Measurements from ENCODE around the gene DRGX.

Gene DRGX

GRCh38 chr10:49393757-49394156 lies 2.1 kb downstream of the DRGX start:
- peaks cover 65% of the 10 kb centered on the region for H3K27me3 ChIP-seq
- no peak for TF ChIP-seq CTCF (IDR thresholded peaks at IDR 0.05)
- no peak overlapping the region for H3K4me3 ChIP-seq (ENCODE audit: low read depth in 1 of 2, low read length in 1 of 2)

GRCh38 chr10:49393301-49393700 lies 2.6 kb downstream of the DRGX start:
- peaks cover 12 to 53% of the 10 kb centered on the region in 2 experiments for H3K4me1 ChIP-seq (ENCODE audit: control insufficient read depth in 1 of 2, insufficient read depth in 1 of 2, low read depth in 1 of 2, low read length in 1 of 2)
- no peaks in the 10 kb centered on the region for H3K36me3 ChIP-seq
- no peaks in the 10 kb centered on the region for H3K9me3 ChIP-seq
- TF ChIP-seq CTCF (IDR thresholded peaks at IDR 0.05) = no peak
- no peak overlapping the region for H3K4me3 ChIP-seq (ENCODE audit: low read depth in 1 of 2, low read length in 1 of 2)
- H3K27me3 ChIP-seq = peaks cover 60% of the 10 kb centered on the region
- H3K27ac ChIP-seq = no peak overlapping the region

More at GRCh38 chr10:49393757-49394156, 2.1 kb downstream of the DRGX start:
- Histone ChIP-seq H3K9me3 (no peaks in the 10 kb centered on the region), H3K27ac (no peak overlapping the region), H3K36me3 (no peaks in the 10 kb centered on the region), H3K4me1 (ENCODE audit: control insufficient read depth in 1 of 2, insufficient read depth in 1 of 2, low read depth in 1 of 2, low read length in 1 of 2) (peaks cover 12 to 54% of the 10 kb centered on the region in 2 experiments)

GRCh38 chr10:49389361-49389933 lies 6.4 kb downstream of the DRGX start:
- Histone ChIP-seq H3K27me3 (peaks cover 21% of the 10 kb centered on the region), H3K4me1 (ENCODE audit: control insufficient read depth in 1 of 2, insufficient read depth in 1 of 2, low read depth in 1 of 2, low read length in 1 of 2) (peaks cover 23 to 42% of the 10 kb centered on the region in 2 experiments), H3K4me3 (ENCODE audit: low read depth in 1 of 2, low read length in 1 of 2) (no peak overlapping the region), H3K36me3 (no peaks in the 10 kb centered on the region), H3K9me3 (no peaks in the 10 kb centered on the region), H3K27ac (no peak overlapping the region)
- TF ChIP-seq CTCF (IDR thresholded peaks at IDR 0.05) = no peak

- Histone ChIP-seq H3K9me3 (no peaks in the 10 kb centered on the region), H3K4me1 (ENCODE audit: control insufficient read depth in 1 of 2, insufficient read depth in 1 of 2, low read depth in 1 of 2, low read length in 1 of 2) (peaks cover 23 to 42% of the 10 kb centered on the region in 2 experiments), H3K36me3 (no peaks in the 10 kb centered on the region), H3K27ac (no peak overlapping the region), H3K27me3 (peaks cover 9% of the 10 kb centered on the region), H3K4me3 (ENCODE audit: low read depth in 1 of 2, low read length in 1 of 2) (no peak overlapping the region)
- TF ChIP-seq CTCF (IDR thresholded peaks at IDR 0.05) = no peak
Observed at GRCh38 chr10:49388161-49388560, 7.7 kb downstream of the DRGX start.

- H3K4me3 ChIP-seq (ENCODE audit: low read depth in 1 of 2, low read length in 1 of 2) = no peak overlapping the region
Observed at GRCh38 chr10:49387071-49387470, 8.8 kb downstream of the DRGX start.

More at GRCh38 chr10:49387071-49387470, 8.8 kb downstream of the DRGX start:
- H3K9me3 ChIP-seq = no peaks in the 10 kb centered on the region
- no peaks in the 10 kb centered on the region for H3K36me3 ChIP-seq
- H3K27me3 ChIP-seq = peaks cover 4% of the 10 kb centered on the region
- H3K4me1 ChIP-seq (ENCODE audit: control insufficient read depth in 1 of 2, insufficient read depth in 1 of 2, low read depth in 1 of 2, low read length in 1 of 2) = peaks cover 19 to 36% of the 10 kb centered on the region in 2 experiments
- no peak for TF ChIP-seq CTCF (IDR thresholded peaks at IDR 0.05)
- no peak overlapping the region for H3K27ac ChIP-seq
